GM06990 (cell line): ENCODE results near the gene NT5DC3.

ENCODE experiments used
- DNase-seq: peaks from one replicate; pipeline ENCODE4 v3.0.0-alpha.2; 2011; ENCODE audit not compliant: insufficient read length; ENCODE audit errors: extremely low read depth
- H3K27me3 ChIP-seq: replicated peaks from 2 replicates; pipeline ENCODE4 v1.6.0; 2011; ENCODE audit warnings: low read length; ENCODE audit not compliant: control insufficient read depth, insufficient read depth
- H3K36me3 ChIP-seq: 2 replicates; pipeline ENCODE4 v1.5.1; 2011; ENCODE audit warnings: low read length; ENCODE audit not compliant: control insufficient read depth, insufficient read depth
- H3K4me3 ChIP-seq: replicated peaks from 2 replicates; pipeline ENCODE4 v1.5.1; 2011; ENCODE audit warnings: low read depth, mild to moderate bottlenecking, control low read depth, low read length
- TF ChIP-seq, protein P1 (sequence below): IDR thresholded peaks from 2 replicates; pipeline ENCODE4 v1.5.1; 2011; ENCODE audit warnings: low read length, control low read depth, mild to moderate bottlenecking, inconsistent platforms; ENCODE audit not compliant: insufficient read depth, poor library complexity, severe bottlenecking

The NT5DC3 gene

GRCh38 chr12:103829092-103829491, 11.9 kb downstream of the NT5DC3 start:
- TF ChIP-seq, protein P1, sequence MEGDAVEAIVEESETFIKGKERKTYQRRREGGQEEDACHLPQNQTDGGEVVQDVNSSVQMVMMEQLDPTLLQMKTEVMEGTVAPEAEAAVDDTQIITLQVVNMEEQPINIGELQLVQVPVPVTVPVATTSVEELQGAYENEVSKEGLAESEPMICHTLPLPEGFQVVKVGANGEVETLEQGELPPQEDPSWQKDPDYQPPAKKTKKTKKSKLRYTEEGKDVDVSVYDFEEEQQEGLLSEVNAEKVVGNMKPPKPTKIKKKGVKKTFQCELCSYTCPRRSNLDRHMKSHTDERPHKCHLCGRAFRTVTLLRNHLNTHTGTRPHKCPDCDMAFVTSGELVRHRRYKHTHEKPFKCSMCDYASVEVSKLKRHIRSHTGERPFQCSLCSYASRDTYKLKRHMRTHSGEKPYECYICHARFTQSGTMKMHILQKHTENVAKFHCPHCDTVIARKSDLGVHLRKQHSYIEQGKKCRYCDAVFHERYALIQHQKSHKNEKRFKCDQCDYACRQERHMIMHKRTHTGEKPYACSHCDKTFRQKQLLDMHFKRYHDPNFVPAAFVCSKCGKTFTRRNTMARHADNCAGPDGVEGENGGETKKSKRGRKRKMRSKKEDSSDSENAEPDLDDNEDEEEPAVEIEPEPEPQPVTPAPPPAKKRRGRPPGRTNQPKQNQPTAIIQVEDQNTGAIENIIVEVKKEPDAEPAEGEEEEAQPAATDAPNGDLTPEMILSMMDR: no peak
- no peak for DNase-seq
- Histone ChIP-seq H3K27me3 (no peaks in the 10 kb centered on the region), H3K4me3 (no peak overlapping the region), H3K36me3 (no peaks in the 10 kb centered on the region)

DNA sequence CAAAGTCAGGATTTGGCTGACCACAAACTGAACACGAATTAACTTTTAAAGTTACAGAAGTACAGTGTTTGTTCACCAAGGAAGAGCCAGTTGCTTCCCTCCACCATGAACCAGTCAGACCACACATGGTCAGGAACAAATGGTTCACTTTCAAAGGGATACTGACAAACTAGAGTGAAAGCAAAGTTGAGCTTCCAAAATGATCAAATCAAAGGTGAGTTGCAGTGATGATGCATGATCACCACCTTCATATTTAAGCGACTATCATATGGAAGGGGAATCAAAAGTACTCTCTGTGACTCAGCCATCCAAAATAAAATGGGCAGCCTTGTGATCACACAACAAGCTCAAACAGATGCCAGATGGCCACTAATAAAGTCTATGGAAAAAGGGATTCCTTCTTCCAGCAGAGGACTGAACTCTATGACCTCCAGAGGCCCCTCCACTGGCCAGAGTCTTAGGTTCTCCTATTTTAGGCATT, 13.1 kb downstream of the NT5DC3 start:
- TF ChIP-seq, protein P1: no peak
- DNase-seq: no peak
- Histone ChIP-seq H3K4me3 (no peak overlapping the region), H3K36me3 (no peaks in the 10 kb centered on the region), H3K27me3 (no peaks in the 10 kb centered on the region)

DNA sequence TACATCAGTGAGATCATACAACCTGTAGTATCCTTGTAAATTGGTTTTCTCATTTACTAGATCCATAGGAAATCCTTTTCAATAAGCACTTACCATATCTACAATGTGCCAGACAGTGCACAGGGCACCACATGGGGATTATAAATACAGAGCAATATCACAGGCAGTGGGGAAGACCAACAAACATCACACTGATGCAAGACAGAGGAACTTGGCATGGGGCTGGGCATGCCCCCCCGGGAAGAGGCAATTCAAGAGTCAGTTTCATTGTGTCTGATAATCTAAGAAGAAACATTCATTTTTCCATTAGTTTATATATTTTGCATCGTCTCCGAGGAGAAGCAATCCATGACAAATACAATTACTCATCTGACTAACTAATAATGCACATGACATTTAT, 16.2 kb downstream of the NT5DC3 start:
- Histone ChIP-seq H3K27me3 (no peaks in the 10 kb centered on the region), H3K36me3 (no peaks in the 10 kb centered on the region), H3K4me3 (no peak overlapping the region)
- no peak for DNase-seq
- TF ChIP-seq, protein P1: no peak

- DNase-seq: no peak
- H3K4me3 ChIP-seq: no peak overlapping the region
- TF ChIP-seq, protein P1: no peak
- no peaks in the 10 kb centered on the region for H3K36me3 ChIP-seq
- no peaks in the 10 kb centered on the region for H3K27me3 ChIP-seq
Measured at GRCh38 chr12:103824290-103824689, 16.7 kb downstream of the NT5DC3 start.

DNA sequence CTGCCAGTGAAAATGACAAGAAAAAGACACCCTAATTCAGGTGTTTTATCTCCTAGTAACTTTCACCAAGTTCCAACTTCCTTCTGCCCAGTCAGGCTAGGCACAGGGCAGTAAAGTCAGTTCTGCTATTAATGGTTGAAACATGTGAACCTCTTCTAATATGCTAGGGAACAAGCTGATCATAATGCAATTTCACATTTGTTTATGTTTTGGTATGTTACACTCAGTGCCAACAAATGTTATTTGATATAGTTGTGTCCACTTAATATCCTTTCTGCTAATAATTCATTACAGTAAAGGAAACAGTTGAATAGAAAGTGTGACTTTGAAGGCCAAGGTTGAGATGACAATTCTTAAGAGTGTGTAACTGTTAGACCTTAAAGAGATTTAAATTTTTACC, 17.2 kb downstream of the NT5DC3 start:
- Histone ChIP-seq H3K4me3 (no peak overlapping the region), H3K27me3 (no peaks in the 10 kb centered on the region), H3K36me3 (no peaks in the 10 kb centered on the region)
- TF ChIP-seq, protein P1: no peak
- DNase-seq: no peak

GRCh38 chr12:103821773-103822172, 19.3 kb downstream of the NT5DC3 start:
- no peak for DNase-seq

More at GRCh38 chr12:103821773-103822172, 19.3 kb downstream of the NT5DC3 start:
- no peaks in the 10 kb centered on the region for H3K27me3 ChIP-seq
- TF ChIP-seq, protein P1: no peak
- H3K4me3 ChIP-seq: no peak overlapping the region
- no peaks in the 10 kb centered on the region for H3K36me3 ChIP-seq
